ENCODE measurements around the gene ARSJ. TPM values are rescaled to one million over a fixed set of nuclear protein-coding genes. Genes with fewer than 3 reads are reported as not detected.

Gene ARSJ
- total and polyA plus RNA-seq, 2 of the 8 experiments (the other 6 are each of a cell fraction or from before 2014, with no cell fraction given): 1.4 to 6.3 TPM

DNA sequence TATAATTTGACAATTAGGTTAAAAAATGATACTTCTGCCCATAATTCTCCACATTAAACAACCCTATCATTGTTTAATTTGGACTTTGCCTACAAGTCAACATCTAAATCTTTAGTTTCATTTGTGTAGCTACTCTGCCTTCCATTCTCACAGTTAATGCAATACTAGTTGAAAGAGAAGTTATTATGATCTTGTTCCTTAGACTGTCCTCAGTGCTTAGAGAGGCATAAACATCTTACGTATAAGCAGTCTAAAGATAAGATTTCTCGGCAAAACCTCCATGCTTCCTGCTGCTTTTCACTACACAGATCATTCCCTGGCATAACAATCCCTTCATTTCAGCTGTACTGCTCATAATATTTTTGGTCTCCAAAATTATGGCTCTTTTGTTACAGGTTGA, 112.8 kb downstream of the ARSJ start:
- Histone ChIP-seq H3K9me3 (ENCODE audit: insufficient read depth in 2 of 2, low read depth in 1 of 2, low read length in 1 of 2) (no peaks in the 10 kb centered on the region), H3K27me3 (replicated peaks in 1 of 4; ENCODE audit: control insufficient read depth in 3 of 4, extremely low read depth in 1 of 4, insufficient read depth in 3 of 4, low read length in 3 of 4) (no peaks in the 10 kb centered on the region), H3K56ac (replicated peaks; ENCODE audit: insufficient read length, low read depth, low read length) (no peak overlapping the region), H4K91ac (replicated peaks; ENCODE audit: insufficient read length, low read length) (no peak overlapping the region), H3K79me1 (ENCODE audit: low read depth, low read length) (no peaks in the 10 kb centered on the region), H3K14ac (ENCODE audit: insufficient read length) (no peak overlapping the region), H2BK15ac (ENCODE audit: low read length) (no peak overlapping the region), H3K36me3 (ENCODE audit: control insufficient read depth in 2 of 4, insufficient read depth in 4 of 4, low read length in 3 of 4) (no peaks in the 10 kb centered on the region), H3K23ac (ENCODE audit: insufficient read length) (no peak overlapping the region), H2AK5ac (ENCODE audit: low read depth, low read length) (no peak overlapping the region), H4K20me1 (replicated peaks in 1 of 2; ENCODE audit: control insufficient read depth in 1 of 2, insufficient read depth in 2 of 2, low read length in 2 of 2) (no peaks in the 10 kb centered on the region), H3K79me2 (ENCODE audit: control insufficient read depth in 1 of 2, insufficient read depth in 2 of 2, low read length in 2 of 2) (no peaks in the 10 kb centered on the region), H3K4me1 (replicated peaks in 1 of 4; ENCODE audit: control insufficient read depth in 3 of 4, insufficient read depth in 4 of 4, low read length in 3 of 4) (peaks cover 0 to 2% (median 1%) of the 10 kb centered on the region in 4 experiments; a peak in 4 of 7 replicates), H4K8ac (ENCODE audit: extremely low read depth, insufficient read depth, low read length) (no peak overlapping the region), H3K4me2 (ENCODE audit: insufficient read depth in 1 of 2, low read depth in 2 of 2, low read length in 2 of 2) (no peak overlapping the region), H2BK120ac (replicated peaks; ENCODE audit: low read depth, low read length) (no peak overlapping the region), H4K5ac (ENCODE audit: insufficient read length, low read depth, low read length) (no peak overlapping the region), H3K4me3 (ENCODE audit: extremely low read depth in 1 of 4, insufficient read depth in 2 of 4, low read depth in 3 of 4, low read length in 4 of 4) (no peak overlapping the region), H3K18ac (ENCODE audit: extremely low read depth, low read length) (no peak overlapping the region), H2AFZ (ENCODE audit: low read length) (no peak overlapping the region), H3K27ac (ENCODE audit: low read depth, low read length) (no peak overlapping the region), H3K23me2 (ENCODE audit: low read depth, low read length) (no peaks in the 10 kb centered on the region), H2BK20ac (ENCODE audit: low read length) (no peak overlapping the region), H3K4ac (replicated peaks; ENCODE audit: insufficient read length, low read depth, low read length) (no peak overlapping the region), H2BK5ac (ENCODE audit: low read depth, low read length) (no peak overlapping the region), H2BK12ac (ENCODE audit: low read depth, low read length) (no peak overlapping the region), H3K9ac (replicated peaks in 1 of 4; ENCODE audit: extremely low read depth in 1 of 4, low read depth in 3 of 4, low read length in 3 of 4) (no peak overlapping the region)
- FAIRE-seq (no peak), DNase-seq (ENCODE audit: low read depth in 1 of 2, low spot score in 2 of 2) (no peak)
- POLR2A ChIA-PET (ENCODE audit: partially characterized antibody): interaction anchor here (0.6 kb wide), 1 partner anchor 150 kb away, joined by 3 read pairs; no protein-coding TSS in a partner anchor
- CTCF ChIA-PET (ENCODE audit: partially characterized antibody): no interaction called here
- WGBS, 2 experiments (ENCODE audit: extremely low coverage in 1 of 2, insufficient coverage in 1 of 2, insufficient read length in 1 of 2, insufficient replicate concordance in 2 of 2, low coverage in 1 of 2, low lambda C conversion rate in 2 of 2, missing lambda C conversion rate in 1 of 2): 94% methylated on average over 2 of the region's 2 CpGs; no CpG with 5 or more reads in 1 of the 2 experiments
- no peak for TF ChIP-seq PHF8 (conservative IDR thresholded peaks at IDR 0.05; ENCODE audit: low read depth, low read length)
- no peak for TF ChIP-seq FOSL1 (IDR thresholded peaks at IDR 0.05; ENCODE audit: insufficient read depth, low read depth, low read length)
- no peak for TF ChIP-seq RAD21 (IDR thresholded peaks at IDR 0.05 in 1 of 2, conservative IDR thresholded peaks at IDR 0.05 in 1 of 2; ENCODE audit: low read depth in 2 of 2, low read length in 2 of 2)
- TF ChIP-seq EP300 (IDR thresholded peaks at IDR 0.05; ENCODE audit: borderline replicate concordance in 1 of 2, low read depth in 2 of 2, low read length in 2 of 2): no peak
- no peak for TF ChIP-seq CEBPB (IDR thresholded peaks at IDR 0.05; ENCODE audit: low read depth, low read length)
- TF ChIP-seq SIN3A (conservative IDR thresholded peaks at IDR 0.05 in 1 of 2, IDR thresholded peaks at IDR 0.05 in 1 of 2; ENCODE audit: low read depth in 1 of 2, low read length in 2 of 2): no peak
- no peak for TF ChIP-seq TCF12 (IDR thresholded peaks at IDR 0.05; ENCODE audit: low read depth, low read length)
- TF ChIP-seq POLR2AphosphoS5 (IDR thresholded peaks at IDR 0.05; ENCODE audit: low read depth, low read length): no peak
- TF ChIP-seq, protein P1, sequence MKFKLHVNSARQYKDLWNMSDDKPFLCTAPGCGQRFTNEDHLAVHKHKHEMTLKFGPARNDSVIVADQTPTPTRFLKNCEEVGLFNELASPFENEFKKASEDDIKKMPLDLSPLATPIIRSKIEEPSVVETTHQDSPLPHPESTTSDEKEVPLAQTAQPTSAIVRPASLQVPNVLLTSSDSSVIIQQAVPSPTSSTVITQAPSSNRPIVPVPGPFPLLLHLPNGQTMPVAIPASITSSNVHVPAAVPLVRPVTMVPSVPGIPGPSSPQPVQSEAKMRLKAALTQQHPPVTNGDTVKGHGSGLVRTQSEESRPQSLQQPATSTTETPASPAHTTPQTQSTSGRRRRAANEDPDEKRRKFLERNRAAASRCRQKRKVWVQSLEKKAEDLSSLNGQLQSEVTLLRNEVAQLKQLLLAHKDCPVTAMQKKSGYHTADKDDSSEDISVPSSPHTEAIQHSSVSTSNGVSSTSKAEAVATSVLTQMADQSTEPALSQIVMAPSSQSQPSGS (IDR thresholded peaks at IDR 0.05; ENCODE audit: low read length): no peak
- TF ChIP-seq RNF2 (IDR thresholded peaks at IDR 0.05; ENCODE audit: borderline replicate concordance, low read depth, low read length, missing control alignments, poor library complexity, severe bottlenecking): no peak
- no peak for TF ChIP-seq KDM1A (IDR thresholded peaks at IDR 0.05; ENCODE audit: borderline replicate concordance, low read length)

All from H1 (cell line).